Measurements from ENCODE around the gene RGS16. TPM values are rescaled to one million over a fixed set of nuclear protein-coding genes. Genes with fewer than 3 reads are reported as not detected.

RGS16 gene
- polyA plus RNA-seq, 3 donors from 2014 or later, result 0.21 to 0.50 (median 0.48) TPM

DNA sequence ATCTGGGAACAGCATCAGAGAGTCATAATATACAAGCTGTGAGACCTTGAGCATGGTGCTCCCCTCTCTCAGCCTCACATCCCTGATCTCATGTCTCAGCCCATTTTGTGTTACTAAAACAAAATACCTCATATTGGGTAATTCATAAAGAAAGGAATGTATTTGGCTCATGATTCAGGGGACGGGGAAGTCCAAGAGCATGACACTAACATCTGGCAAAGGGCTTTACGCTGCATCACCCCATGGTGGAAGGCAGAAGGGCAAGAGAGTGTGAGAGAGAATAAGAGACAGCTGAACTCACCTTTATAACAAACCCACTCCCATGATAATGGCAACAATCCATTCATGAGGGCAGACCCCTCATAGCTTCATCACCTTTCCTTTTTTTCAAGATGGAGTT, 51.7 kb downstream of the RGS16 start:
- Mint-ChIP-seq H3K4me1 (no peaks in the 10 kb centered on the region), H3K27me3 (ENCODE audit: low read depth in 3 of 3) (peaks cover 0 to 7% (median 0%) of the 10 kb centered on the region in 3 donors), H3K36me3 (peaks cover 0 to 3% (median 0%) of the 10 kb centered on the region in 3 donors), H3K4me3 (no peak overlapping the region), H3K27ac (no peak overlapping the region), H3K9me3 (peaks cover 0 to 9% (median 0%) of the 10 kb centered on the region in 6 donors)
- DNase-seq, result no peak

DNA sequence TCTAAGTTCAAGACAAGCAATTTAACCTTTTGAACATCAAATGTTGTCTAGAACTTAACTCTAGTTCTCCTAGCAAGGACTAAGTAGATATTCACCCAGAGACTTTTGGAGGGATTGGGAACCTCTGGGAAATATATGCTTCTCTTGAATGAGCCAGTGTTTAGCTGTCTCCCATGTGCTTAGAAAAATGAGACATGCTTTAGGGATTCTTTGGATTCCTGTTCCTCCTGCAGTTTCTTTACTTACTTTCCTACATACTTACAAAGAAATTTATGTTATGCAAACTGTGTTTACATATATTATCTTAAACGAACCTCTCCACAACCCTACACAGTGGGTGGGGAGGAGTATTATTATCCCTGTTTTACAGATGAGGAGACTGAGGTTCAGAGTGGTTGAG, 54.4 kb downstream of the RGS16 start:
- Mint-ChIP-seq H3K27ac (no peak overlapping the region), H3K9me3 (peaks cover 0 to 9% (median under 1%) of the 10 kb centered on the region in 6 donors), H3K4me1 (no peaks in the 10 kb centered on the region), H3K4me3 (no peak overlapping the region), H3K27me3 (ENCODE audit: low read depth in 3 of 3) (peaks cover 0 to 8% (median 0%) of the 10 kb centered on the region in 3 donors), H3K36me3 (peaks cover 0 to 3% (median 0%) of the 10 kb centered on the region in 3 donors)
- DNase-seq, result no peak

DNA sequence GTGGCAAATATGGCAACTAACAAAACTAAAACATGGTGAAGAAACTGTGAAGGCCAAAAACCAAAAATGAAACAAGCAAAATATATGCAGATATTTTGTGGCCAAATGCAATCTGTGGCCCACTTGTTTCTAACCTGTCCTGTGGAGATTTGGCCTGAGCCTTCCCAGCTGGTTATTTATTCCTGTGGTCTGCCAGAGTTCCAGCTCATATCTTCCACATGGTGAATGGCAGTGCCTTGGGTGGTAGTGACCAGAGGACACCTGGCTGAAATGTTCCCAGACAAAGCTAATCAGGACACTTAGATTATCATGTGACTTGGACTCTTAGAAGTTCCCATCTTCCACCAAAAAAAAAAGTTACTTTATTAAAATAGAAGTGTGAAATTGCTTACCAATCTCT, 54.8 kb downstream of the RGS16 start:
- H3K27me3 Mint-ChIP-seq (ENCODE audit: low read depth in 3 of 3), result peaks cover 0 to 9% (median 0%) of the 10 kb centered on the region in 3 donors
- H3K27ac Mint-ChIP-seq, result no peak overlapping the region
- no peak for DNase-seq
- H3K4me1 Mint-ChIP-seq, result no peaks in the 10 kb centered on the region
- H3K36me3 Mint-ChIP-seq, result peaks cover 0 to 3% (median 0%) of the 10 kb centered on the region in 3 donors
- no peak overlapping the region for H3K4me3 Mint-ChIP-seq
- H3K9me3 Mint-ChIP-seq, result peaks cover 0 to 9% (median under 1%) of the 10 kb centered on the region in 6 donors

Other genes with a start within 250 kb of the RGS16 start
- gene GLUL, start 212.6 kb downstream of the RGS16 start, polyA plus RNA-seq, result 100 to 1,000 TPM in 2 of 3 donors, 10 to 100 TPM in 1; 73.3 to 127 (median 115) TPM
- under 1 TPM in 1 of 3 donors, not detected in 2; 0.09 TPM for gene TEDDM1, start 203.7 kb downstream of the RGS16 start, polyA plus RNA-seq
- gene RGSL1, start 154.2 kb downstream of the RGS16 start, polyA plus RNA-seq, result not detected
- 1 to 10 TPM; 2.0 to 5.7 (median 2.8) TPM for gene RNASEL, start 15.1 kb downstream of the RGS16 start, polyA plus RNA-seq
- gene RGS8, start 80.2 kb upstream of the RGS16 start, polyA plus RNA-seq, result not detected
- gene NPL, start 185.4 kb upstream of the RGS16 start, polyA plus RNA-seq, result 1 to 10 TPM; 3.6 to 9.1 (median 4.8) TPM
- gene DHX9, start 235.0 kb upstream of the RGS16 start, polyA plus RNA-seq, result 100 to 1,000 TPM in 1 of 3 donors, 10 to 100 TPM in 2; 71.0 to 102 (median 96.5) TPM

All from immature natural killer cell (primary cell).